ENCODE data around the gene COL11A2.

DNA sequence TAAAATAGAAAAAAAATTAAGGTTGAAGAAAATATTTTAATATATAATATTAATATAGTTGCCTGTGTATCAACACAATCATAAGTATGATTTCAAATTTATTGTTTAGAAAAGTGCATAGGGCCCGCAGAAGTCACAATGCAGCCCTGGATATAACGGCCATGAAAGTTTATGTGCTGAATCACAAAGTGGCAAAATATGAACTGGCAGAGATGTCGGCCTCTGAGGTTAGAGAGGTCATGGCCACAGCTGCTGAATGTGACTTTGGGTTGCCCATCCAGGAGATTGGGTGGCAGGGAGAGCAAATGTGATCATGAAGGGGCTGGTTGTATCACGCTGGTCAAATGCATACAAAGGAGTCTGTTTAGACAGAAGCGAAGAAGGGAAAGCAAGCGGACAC is 35.7 kb downstream of the COL11A2 start:
- TF ChIP-seq, protein P1, sequence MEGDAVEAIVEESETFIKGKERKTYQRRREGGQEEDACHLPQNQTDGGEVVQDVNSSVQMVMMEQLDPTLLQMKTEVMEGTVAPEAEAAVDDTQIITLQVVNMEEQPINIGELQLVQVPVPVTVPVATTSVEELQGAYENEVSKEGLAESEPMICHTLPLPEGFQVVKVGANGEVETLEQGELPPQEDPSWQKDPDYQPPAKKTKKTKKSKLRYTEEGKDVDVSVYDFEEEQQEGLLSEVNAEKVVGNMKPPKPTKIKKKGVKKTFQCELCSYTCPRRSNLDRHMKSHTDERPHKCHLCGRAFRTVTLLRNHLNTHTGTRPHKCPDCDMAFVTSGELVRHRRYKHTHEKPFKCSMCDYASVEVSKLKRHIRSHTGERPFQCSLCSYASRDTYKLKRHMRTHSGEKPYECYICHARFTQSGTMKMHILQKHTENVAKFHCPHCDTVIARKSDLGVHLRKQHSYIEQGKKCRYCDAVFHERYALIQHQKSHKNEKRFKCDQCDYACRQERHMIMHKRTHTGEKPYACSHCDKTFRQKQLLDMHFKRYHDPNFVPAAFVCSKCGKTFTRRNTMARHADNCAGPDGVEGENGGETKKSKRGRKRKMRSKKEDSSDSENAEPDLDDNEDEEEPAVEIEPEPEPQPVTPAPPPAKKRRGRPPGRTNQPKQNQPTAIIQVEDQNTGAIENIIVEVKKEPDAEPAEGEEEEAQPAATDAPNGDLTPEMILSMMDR (IDR thresholded peaks at IDR 0.05; ENCODE audit: insufficient read depth, low read length, poor library complexity, severe bottlenecking): no peak
- no peak for TF ChIP-seq EZH2phosphoT487 (conservative IDR thresholded peaks at IDR 0.05; ENCODE audit: low read length)

All from SU-DHL-6 (cell line).